ENCODE results near the gene RNASE4.

GRCh38 chr14:20644520-20644919 lies 39.8 kb upstream of the RNASE4 start:
- TF ChIP-seq CTCF (optimal IDR thresholded peaks at IDR 0.05 in 1 of 3, IDR thresholded peaks at IDR 0.05 in 1 of 3, conservative IDR thresholded peaks at IDR 0.05 in 1 of 3; ENCODE audit: extremely low read depth in 1 of 3, insufficient read depth in 2 of 3, low read length in 3 of 3) (no peak), EZH2 (IDR thresholded peaks at IDR 0.05; ENCODE audit: low read length) (no peak)
